CD4-positive, alpha-beta T cell treated with Interferon gamma for 1 hour (primary cell): ENCODE measurements around the gene GALNTL6.
"Not testable (repeated sequence)": the region's sequence is repeated elsewhere in the genome, so short reads cannot be mapped to it uniquely, and the experiment has no call there.

Experiments used
- DNase-seq: peaks from one replicate; pipeline ENCODE4 v3.0.0-alpha.2; 2020

The GALNTL6 gene

DNA sequence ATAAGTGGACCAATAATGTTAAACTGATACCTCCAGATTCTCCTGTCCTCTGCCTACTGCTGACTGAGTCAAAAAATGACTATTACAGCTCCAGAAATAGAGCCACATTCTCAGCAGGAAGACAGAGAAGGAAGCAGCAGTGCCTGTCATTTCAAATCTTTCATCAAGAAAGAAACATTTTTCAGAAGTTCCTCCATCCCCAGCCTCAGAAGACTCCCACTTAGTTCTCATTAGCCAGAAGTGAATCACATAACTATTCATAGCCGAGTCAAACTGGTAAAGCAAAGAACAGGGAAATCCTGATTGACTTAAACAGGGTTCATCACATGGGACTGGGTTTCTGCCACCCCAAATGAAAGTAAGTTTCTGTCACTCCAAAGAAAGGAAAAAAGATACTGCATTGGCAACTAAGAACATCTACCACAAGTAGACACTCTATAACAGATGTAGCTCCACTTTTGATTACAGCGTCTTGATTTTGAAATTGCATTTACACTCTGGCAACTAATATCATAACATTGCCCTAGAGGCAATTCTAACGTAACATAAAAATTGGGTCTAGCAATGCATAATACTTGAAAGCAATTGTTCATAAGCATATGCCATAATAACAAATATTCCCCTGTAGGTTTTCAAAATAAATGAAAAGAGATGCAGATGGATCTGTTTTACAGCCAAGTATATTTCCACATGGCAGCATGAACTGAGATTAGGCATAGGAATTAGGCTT is 599.8 kb downstream of the GALNTL6 start:
- DNase-seq: no peak

GRCh38 chr4:172428979-172429378 is 615.8 kb downstream of the GALNTL6 start:
- DNase-seq: not testable (repeated sequence)

- no peak for DNase-seq
These were observed 667.3 kb downstream of the GALNTL6 start for GRCh38 chr4:172480471-172480870.

GRCh38 chr4:172481802-172482508 is 668.8 kb downstream of the GALNTL6 start:
- no peak for DNase-seq

GRCh38 chr4:172485007-172485406 is 671.8 kb downstream of the GALNTL6 start:
- DNase-seq: no peak

DNA sequence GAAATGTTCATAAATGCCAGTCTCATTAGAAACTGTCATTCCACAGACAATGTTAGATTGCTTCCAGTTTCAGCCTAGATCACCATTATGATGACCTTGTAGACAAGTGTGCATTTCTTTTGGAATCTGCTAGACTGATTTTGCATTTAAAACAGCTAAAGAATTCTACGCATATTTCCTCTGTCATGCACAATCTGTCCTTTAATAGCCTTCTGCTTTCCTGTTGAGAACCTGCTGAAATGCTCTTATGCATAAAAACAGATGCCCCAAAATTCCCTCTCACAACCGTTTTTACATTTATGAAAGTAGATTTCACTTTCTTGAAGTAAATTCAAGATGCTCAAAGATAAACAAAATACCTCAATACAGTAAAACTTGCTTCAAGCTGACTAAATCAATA is 673.3 kb downstream of the GALNTL6 start:
- DNase-seq: no peak

GRCh38 chr4:172489861-172490260 is 676.7 kb downstream of the GALNTL6 start:
- DNase-seq: no peak

DNA sequence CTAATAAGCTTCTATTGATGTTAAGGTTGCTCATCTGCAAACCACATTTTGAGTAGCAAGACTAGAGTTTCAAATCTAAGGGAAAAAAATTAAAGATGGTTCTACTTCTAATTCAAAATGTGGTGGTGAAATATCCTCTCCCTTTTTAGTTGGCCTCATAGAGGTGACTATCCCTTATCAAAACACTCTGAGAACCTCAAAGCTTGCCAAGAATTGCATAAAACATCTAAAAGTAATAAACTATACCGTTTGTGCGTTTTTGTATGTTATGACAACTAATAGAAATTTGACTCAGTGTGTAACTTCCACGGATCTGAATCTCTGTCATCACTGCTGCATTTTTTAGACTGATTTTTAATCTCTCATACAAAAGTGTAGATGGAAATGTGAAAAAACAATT is 682.6 kb downstream of the GALNTL6 start:
- DNase-seq: no peak

DNA sequence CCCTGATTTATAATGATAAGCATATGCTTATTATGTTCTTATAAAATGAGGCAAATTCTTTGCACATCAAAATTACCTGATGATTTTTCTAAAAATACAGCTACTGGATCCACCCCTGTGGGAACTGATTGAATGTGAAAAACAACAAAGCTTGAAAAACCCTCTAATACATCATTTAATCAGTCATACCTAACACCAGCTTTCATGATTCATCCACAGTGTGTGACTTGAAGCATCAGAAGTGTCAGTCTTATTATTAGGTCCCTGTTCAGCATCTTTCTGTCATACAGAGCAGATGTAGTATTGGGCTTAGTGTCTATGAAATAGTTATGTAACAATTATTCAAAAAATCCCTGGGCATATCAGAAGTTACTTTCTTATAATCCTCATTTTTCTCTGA is 684.1 kb downstream of the GALNTL6 start:
- no peak for DNase-seq

GRCh38 chr4:172514011-172514410 is 700.8 kb downstream of the GALNTL6 start:
- no peak for DNase-seq

DNA sequence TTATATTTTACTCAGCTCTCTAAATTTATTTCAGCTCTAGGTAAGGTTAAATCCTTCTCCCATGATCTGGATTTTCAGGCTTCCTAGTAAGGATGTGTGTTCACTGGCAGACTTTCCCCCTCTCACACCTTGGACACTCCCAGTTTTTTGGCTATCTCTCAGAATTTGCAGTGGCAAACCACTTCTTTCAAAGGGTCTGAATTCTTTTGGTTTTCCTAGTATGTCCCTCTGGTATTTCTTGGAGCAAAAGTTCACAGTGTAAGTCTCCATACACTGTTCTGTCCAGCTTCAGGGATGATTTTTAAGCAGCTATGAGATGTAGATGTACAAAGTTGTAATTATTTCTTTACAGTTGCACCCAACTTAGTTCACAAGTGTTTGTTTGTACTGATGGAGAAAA is 701.6 kb downstream of the GALNTL6 start:
- DNase-seq: no peak

DNA sequence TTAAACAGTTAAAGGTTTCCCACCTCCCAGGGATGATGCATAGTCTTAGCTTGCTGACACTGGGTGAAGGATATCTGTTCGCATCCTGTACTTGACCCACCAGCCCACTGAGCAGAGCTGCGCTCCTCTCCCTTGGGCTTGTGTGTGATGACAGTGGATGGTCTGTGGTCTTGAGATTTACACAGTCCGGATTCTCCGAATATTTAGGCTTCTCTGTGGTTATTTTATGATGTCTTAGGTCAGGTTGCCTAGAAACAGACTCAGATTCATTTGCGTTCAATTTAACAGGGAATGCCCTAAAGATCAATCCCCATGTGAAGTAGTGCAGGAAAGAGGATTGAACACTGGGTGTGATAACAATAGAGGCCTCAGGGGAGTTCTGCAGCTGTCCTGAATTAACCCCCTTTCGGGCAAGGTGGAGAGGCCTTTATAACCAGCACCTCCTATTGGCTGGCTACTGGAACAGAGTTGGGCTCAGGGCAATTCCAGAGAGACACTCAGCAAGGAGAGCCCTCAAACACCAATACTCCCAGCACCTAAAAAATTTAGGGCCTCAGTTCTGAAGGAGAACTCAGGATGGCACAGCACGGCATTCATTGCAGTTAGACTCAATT is 702.2 kb downstream of the GALNTL6 start:
- DNase-seq: no peak

DNA sequence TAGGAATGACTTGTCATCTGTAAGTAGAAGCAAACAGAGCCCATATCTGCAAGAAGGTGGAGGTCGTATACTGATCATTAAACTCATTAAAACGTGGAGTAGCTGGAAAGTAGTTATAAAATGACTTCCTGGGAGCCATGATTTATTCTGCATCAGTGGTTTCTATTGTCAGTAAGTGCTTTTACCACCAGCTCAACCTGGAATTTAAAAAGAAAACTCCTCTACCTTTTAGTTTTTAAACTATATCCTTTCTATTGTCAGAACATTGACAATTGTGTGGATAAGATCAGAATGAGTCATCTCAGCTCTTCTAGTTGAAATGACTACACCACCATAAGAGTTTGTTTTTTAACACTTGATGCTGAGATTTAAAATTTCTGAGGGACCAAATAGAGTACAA is 704.2 kb downstream of the GALNTL6 start:
- DNase-seq: no peak

- no peak for DNase-seq
These were observed 708.0 kb downstream of the GALNTL6 start for GRCh38 chr4:172521248-172521647.

GRCh38 chr4:172521680-172522079 is 708.5 kb downstream of the GALNTL6 start:
- DNase-seq: no peak

DNA sequence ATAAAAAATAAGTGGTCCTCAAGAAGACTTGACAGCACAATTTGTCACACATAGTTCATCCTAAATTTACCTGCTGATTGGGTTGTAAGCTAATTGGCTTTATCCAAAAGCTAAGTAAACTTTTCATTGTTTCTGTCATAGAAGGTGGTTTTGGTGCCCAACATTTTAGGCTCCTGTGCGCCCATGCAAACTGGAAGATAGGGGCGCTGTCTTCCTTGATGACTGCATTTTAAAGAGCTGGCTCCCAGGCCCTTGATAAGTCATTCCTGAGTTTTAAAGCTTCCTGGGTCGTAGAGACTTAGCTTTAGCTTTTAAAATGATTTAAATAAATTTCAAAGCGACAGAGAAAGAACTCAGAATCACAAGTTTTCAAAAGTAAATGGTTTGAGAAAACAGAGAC is 730.0 kb downstream of the GALNTL6 start:
- no peak for DNase-seq

DNA sequence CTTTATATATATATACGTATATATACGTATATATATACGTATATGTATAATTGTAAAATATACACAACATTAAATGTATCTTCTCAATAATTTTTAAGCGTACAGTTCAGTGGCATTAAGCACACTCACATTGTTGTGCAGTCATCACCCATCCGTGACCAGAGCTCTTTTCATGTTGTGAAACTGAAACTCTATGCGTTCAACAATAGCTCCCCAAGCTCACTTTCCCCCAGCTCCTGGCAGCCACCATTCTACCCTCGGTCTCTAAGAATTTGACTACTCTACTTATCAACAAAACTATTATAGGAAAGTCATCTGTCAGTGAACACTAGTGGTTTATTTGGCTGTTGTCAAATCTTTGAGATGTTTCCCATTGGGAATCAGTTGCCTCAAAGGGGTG is 733.6 kb downstream of the GALNTL6 start:
- DNase-seq: no peak

- DNase-seq: no peak
These were observed 734.5 kb downstream of the GALNTL6 start for GRCh38 chr4:172547724-172548123.

DNA sequence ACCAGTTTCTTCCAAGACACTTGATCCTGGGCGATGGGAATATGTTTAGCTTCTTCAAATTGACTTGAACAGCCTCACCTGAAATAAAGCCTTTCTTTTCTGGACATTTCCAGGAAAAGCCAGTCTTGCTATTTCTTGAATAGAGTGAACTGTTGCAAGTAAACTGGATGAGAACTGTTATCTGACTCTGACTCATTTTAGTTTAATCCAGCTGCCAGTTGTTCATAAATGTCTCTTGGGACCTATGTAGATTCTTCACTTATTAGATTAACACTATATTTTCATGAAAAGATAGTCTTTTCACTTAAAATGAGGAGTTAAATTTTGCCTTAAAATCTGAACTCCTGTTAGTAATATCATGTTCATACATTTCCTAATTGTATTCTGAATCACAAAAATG is 740.0 kb downstream of the GALNTL6 start:
- DNase-seq: no peak

DNA sequence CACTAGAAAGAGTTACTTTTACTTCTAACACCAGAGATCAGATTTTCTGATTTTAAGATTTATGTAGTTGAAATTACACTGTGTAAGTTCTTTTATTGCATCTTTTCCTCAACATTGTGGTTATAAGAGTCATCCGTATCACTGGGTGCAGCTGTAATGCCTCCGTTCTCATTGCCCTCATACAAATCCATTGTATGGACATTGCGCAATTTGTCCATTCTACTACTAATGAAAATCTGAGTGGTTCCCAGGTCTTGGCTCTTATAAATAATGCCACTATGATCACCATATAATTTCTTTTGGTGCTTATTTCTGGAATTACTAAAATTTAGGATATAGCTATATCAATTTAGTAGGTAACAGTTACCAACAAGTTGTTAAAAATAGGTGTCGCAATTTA is 741.4 kb downstream of the GALNTL6 start:
- DNase-seq: no peak

DNA sequence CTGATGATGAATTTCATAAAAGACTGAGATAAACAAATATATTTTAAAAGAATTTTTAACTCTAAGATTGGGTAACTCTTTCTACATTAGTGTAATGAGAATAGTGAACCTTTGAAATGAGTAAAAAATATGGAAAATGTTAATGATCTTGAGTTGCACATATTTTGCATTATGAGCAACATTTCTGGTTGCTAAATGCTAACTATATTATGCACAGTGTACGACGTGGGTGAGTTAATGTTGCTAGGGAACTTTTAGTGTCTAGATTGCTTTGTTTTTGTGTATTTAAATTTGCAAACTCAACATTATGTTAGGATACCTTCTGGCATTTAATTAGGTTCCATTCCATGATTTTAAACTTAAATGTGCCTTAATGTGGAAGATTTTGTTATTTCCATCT is 742.5 kb downstream of the GALNTL6 start:
- DNase-seq: no peak

DNA sequence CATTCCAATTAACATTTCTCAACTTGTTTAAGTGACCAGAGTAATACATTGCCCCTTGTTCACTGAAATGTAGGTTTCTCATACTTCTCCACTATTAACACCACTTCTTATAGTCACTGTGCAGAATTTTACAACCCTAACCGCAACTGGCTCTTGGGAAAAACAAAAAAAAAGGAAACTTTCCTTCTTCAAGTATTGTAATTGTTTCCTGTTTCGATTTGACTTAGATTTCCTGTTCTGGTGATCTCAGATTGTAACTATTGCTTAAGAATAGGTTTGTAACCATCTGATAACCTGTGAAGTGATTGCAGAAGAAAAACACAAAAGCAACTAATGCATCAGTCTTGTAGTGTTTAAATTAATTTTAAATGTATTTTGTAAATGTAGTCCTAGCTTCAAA is 760.7 kb downstream of the GALNTL6 start:
- no peak for DNase-seq

DNA sequence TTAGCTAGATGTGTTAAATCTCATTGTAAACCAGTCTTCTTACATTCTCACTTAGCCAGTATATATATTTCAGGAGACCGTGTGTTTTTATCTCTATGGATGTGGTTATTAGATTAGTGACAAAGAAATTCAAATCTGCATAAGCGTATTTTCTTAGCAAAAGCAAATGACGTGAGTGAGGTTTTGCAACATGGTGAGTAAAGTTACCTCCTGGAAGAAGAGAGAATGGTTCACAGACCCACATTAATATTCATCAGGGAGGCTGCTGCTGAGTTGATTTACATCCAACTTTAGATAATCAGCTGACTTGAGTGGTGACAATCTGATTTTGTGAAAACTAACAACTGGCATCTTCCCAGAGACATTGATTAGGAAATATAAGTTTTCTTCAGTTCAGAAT is 765.5 kb downstream of the GALNTL6 start:
- DNase-seq: no peak

GRCh38 chr4:172584816-172585215 is 771.6 kb downstream of the GALNTL6 start:
- DNase-seq: no peak
